Measurements from ENCODE around the gene OR2T6. TPM values are rescaled to one million over a fixed set of nuclear protein-coding genes. Genes with fewer than 3 reads are reported as not detected.

OR2T6 gene
- total RNA-seq: not detected

GRCh38 chr1:248375446-248375845 is at the start of gene OR2T6:
OR2T6 (plus strand) TSS chr1:248375746; CDS start chr1:248387609, 11,863 bp downstream.
- no peak for DNase-seq
- peaks cover 3% of the 10 kb centered on the region for H3K4me1 Mint-ChIP-seq
- CTCF ChIA-PET: no interaction called here
- H3K36me3 Mint-ChIP-seq (ENCODE audit: low read depth): no peaks in the 10 kb centered on the region
- no peak within 1 kb of the TSS for H3K4me3 Mint-ChIP-seq
- POLR2A ChIA-PET: no interaction called here
- H3K9me3 Mint-ChIP-seq: no peaks in the 10 kb centered on the region
- no peak within 1 kb of the TSS for H3K27ac Mint-ChIP-seq
- H3K27me3 Mint-ChIP-seq: no peaks in the 10 kb centered on the region

GRCh38 chr1:248343451-248343850 is 32.1 kb upstream of the OR2T6 start:
- Mint-ChIP-seq H3K4me1 (no peaks in the 10 kb centered on the region), H3K4me3 (no peak overlapping the region), H3K36me3 (ENCODE audit: low read depth) (no peaks in the 10 kb centered on the region), H3K27ac (no peak overlapping the region), H3K27me3 (no peaks in the 10 kb centered on the region), H3K9me3 (no peaks in the 10 kb centered on the region)
- CTCF ChIA-PET: no interaction called here
- POLR2A ChIA-PET: no interaction called here
- DNase-seq: no peak

- ChIA-PET CTCF (no interaction called here), POLR2A (no interaction called here)
- no peaks in the 10 kb centered on the region for H3K4me1 Mint-ChIP-seq
- DNase-seq: no peak
- H3K27ac Mint-ChIP-seq: no peak within 1 kb of the TSS
- H3K4me3 Mint-ChIP-seq: no peak within 1 kb of the TSS
- H3K36me3 Mint-ChIP-seq (ENCODE audit: low read depth): no peaks in the 10 kb centered on the region
- H3K9me3 Mint-ChIP-seq: no peaks in the 10 kb centered on the region
- no peaks in the 10 kb centered on the region for H3K27me3 Mint-ChIP-seq
Observed at GRCh38 chr1:248348475-248348874, 27.1 kb upstream of the OR2T6 start, which contains the start of gene OR14C36. OR14C36 (plus strand) TSS chr1:248348775; CDS start chr1:248348775, 0 bp downstream.

DNA sequence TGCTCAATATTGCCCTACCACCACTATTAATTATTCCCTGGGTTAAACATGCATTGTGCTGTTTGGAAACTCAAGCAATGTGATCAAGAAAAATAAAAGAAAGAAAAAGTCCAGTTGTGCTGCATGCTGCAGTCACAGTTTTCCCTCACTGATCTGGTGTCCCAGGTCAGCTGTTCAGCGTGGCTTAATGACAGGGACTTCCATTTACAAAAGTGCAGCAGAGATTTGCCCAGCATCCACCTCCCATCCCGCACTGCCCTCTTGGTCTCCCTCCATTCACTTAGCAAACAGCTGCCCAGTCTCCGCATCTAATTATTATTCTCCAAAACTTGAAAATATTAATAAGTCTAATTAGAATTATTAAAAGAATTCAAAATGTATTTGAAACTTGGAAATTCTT is 16.1 kb upstream of the OR2T6 start:
- Mint-ChIP-seq H3K4me1 (no peaks in the 10 kb centered on the region), H3K4me3 (no peak overlapping the region), H3K9me3 (no peaks in the 10 kb centered on the region), H3K27ac (no peak overlapping the region), H3K27me3 (no peaks in the 10 kb centered on the region), H3K36me3 (ENCODE audit: low read depth) (no peaks in the 10 kb centered on the region)
- no peak for DNase-seq
- ChIA-PET CTCF (no interaction called here), POLR2A (no interaction called here)

- Mint-ChIP-seq H3K27me3 (no peaks in the 10 kb centered on the region), H3K9me3 (no peaks in the 10 kb centered on the region), H3K27ac (no peak within 1 kb of the TSS), H3K4me1 (no peaks in the 10 kb centered on the region), H3K36me3 (ENCODE audit: low read depth) (no peaks in the 10 kb centered on the region), H3K4me3 (no peak within 1 kb of the TSS)
- POLR2A ChIA-PET: no interaction called here
- CTCF ChIA-PET: no interaction called here
- no peak for DNase-seq
Observed at GRCh38 chr1:248361121-248361715, 14.3 kb upstream of the OR2T6 start, which contains the start of gene OR2T4. OR2T4 (plus strand) TSS chr1:248361665; CDS start chr1:248361665, 0 bp downstream.

DNA sequence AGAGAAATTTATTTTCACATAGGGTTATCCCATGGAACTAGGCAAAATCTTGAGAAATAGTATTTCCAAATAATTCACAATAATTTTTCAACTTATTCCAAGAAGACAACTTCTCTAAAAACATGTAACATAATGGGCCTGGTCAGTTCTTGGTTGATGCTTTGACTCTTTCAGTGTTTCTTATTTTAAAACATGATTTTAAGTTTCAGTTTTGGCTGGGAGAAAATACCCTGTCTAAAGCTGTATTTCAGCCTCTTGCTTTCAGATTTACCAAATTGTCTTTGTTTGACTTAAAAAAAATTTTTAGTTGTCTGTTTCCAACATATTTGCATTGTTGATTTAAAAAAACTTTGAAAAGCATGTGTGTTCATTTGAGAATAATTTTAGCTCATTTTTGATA is 8.9 kb upstream of the OR2T6 start:
- no peaks in the 10 kb centered on the region for H3K36me3 Mint-ChIP-seq (ENCODE audit: low read depth)
- ChIA-PET CTCF (no interaction called here), POLR2A (no interaction called here)
- no peak overlapping the region for H3K4me3 Mint-ChIP-seq
- no peak overlapping the region for H3K27ac Mint-ChIP-seq
- no peak for DNase-seq
- no peaks in the 10 kb centered on the region for H3K9me3 Mint-ChIP-seq
- H3K27me3 Mint-ChIP-seq: no peaks in the 10 kb centered on the region
- H3K4me1 Mint-ChIP-seq: no peaks in the 10 kb centered on the region

GRCh38 chr1:248372394-248372793 is 3.2 kb upstream of the OR2T6 start:
- H3K4me3 Mint-ChIP-seq: no peak overlapping the region
- no peaks in the 10 kb centered on the region for H3K27me3 Mint-ChIP-seq
- H3K27ac Mint-ChIP-seq: no peak overlapping the region
- no peaks in the 10 kb centered on the region for H3K9me3 Mint-ChIP-seq
- no peaks in the 10 kb centered on the region for H3K36me3 Mint-ChIP-seq (ENCODE audit: low read depth)
- ChIA-PET CTCF (no interaction called here), POLR2A (no interaction called here)
- no peak for DNase-seq
- peaks cover 3% of the 10 kb centered on the region for H3K4me1 Mint-ChIP-seq

- Mint-ChIP-seq H3K4me3 (no peak overlapping the region), H3K27ac (no peak overlapping the region), H3K27me3 (no peaks in the 10 kb centered on the region), H3K4me1 (peaks cover 3% of the 10 kb centered on the region), H3K36me3 (ENCODE audit: low read depth) (no peaks in the 10 kb centered on the region), H3K9me3 (no peaks in the 10 kb centered on the region)
- DNase-seq: no peak
- CTCF ChIA-PET: no interaction called here
- POLR2A ChIA-PET: no interaction called here
Observed at GRCh38 chr1:248373761-248374160, 1.8 kb upstream of the OR2T6 start.

GRCh38 chr1:248376916-248377315 is 1.4 kb downstream of the OR2T6 start:
- H3K27me3 Mint-ChIP-seq: no peaks in the 10 kb centered on the region

GRCh38 chr1:248380854-248381253 is 5.3 kb downstream of the OR2T6 start:
- no peaks in the 10 kb centered on the region for H3K36me3 Mint-ChIP-seq (ENCODE audit: low read depth)
- no peak overlapping the region for H3K27ac Mint-ChIP-seq
- no peaks in the 10 kb centered on the region for H3K4me1 Mint-ChIP-seq
- H3K27me3 Mint-ChIP-seq: no peaks in the 10 kb centered on the region
- ChIA-PET POLR2A (no interaction called here), CTCF (no interaction called here)
- no peak for DNase-seq
- no peaks in the 10 kb centered on the region for H3K9me3 Mint-ChIP-seq
- no peak overlapping the region for H3K4me3 Mint-ChIP-seq

More at GRCh38 chr1:248376916-248377315, 1.4 kb downstream of the OR2T6 start:
- CTCF ChIA-PET: no interaction called here
- no peak overlapping the region for H3K27ac Mint-ChIP-seq
- POLR2A ChIA-PET: no interaction called here
- H3K4me1 Mint-ChIP-seq: peaks cover 3% of the 10 kb centered on the region
- DNase-seq: no peak
- H3K36me3 Mint-ChIP-seq (ENCODE audit: low read depth): no peaks in the 10 kb centered on the region
- no peak overlapping the region for H3K4me3 Mint-ChIP-seq
- H3K9me3 Mint-ChIP-seq: no peaks in the 10 kb centered on the region

DNA sequence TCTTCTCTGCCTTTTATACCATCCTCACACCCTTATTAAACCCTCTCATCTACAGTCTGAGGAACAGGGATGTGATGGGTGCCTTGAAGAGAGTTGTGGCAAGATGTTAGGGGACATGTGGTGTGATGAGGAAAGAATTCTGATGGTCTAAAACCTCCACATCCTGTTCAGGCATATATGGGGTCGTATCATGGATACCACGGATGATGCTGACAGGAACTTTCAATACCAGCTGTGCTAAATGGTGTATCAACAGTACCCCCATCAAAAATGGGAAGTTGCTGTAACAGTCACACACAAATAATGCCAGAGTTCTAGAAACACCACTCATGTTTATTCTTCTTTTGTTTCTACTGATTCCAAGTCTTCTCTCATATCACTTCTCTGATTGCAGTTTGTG is 12.9 kb downstream of the OR2T6 start:
- Mint-ChIP-seq H3K27me3 (no peaks in the 10 kb centered on the region), H3K9me3 (no peaks in the 10 kb centered on the region), H3K36me3 (ENCODE audit: low read depth) (no peaks in the 10 kb centered on the region), H3K4me3 (no peak overlapping the region), H3K4me1 (no peaks in the 10 kb centered on the region), H3K27ac (no peak overlapping the region)
- POLR2A ChIA-PET: no interaction called here
- CTCF ChIA-PET: no interaction called here
- no peak for DNase-seq

- H3K4me3 Mint-ChIP-seq: no peak overlapping the region
- no peak overlapping the region for H3K27ac Mint-ChIP-seq
- H3K4me1 Mint-ChIP-seq: no peaks in the 10 kb centered on the region
- CTCF ChIA-PET: no interaction called here
- DNase-seq: no peak
- H3K36me3 Mint-ChIP-seq (ENCODE audit: low read depth): no peaks in the 10 kb centered on the region
- POLR2A ChIA-PET: no interaction called here
- H3K27me3 Mint-ChIP-seq: peaks cover 5% of the 10 kb centered on the region
- no peaks in the 10 kb centered on the region for H3K9me3 Mint-ChIP-seq
Observed at GRCh38 chr1:248393050-248393449, 17.5 kb downstream of the OR2T6 start.

- Mint-ChIP-seq H3K4me3 (no peak within 1 kb of the TSS), H3K27me3 (no peaks in the 10 kb centered on the region), H3K4me1 (peaks cover 12% of the 10 kb centered on the region), H3K36me3 (ENCODE audit: low read depth) (no peaks in the 10 kb centered on the region), H3K9me3 (no peaks in the 10 kb centered on the region), H3K27ac (no peak within 1 kb of the TSS)
- no peak for DNase-seq
- CTCF ChIA-PET: no interaction called here
- POLR2A ChIA-PET: no interaction called here
Observed at GRCh38 chr1:248402748-248403147, 27.2 kb downstream of the OR2T6 start, which contains the start of gene OR2T1. OR2T1 (plus strand) TSS chr1:248403048; CDS start chr1:248406148, 3,100 bp downstream.

GRCh38 chr1:248404024-248404423 is 28.5 kb downstream of the OR2T6 start:
- POLR2A ChIA-PET: no interaction called here
- H3K4me1 Mint-ChIP-seq: peaks cover 12% of the 10 kb centered on the region
- no peak for DNase-seq
- H3K27ac Mint-ChIP-seq: no peak overlapping the region
- CTCF ChIA-PET: interaction anchor here (0.7 kb wide), 2 partner anchors 381 to 1024 kb away, joined by 3 read pairs; no protein-coding TSS in a partner anchor
- no peaks in the 10 kb centered on the region for H3K36me3 Mint-ChIP-seq (ENCODE audit: low read depth)
- H3K27me3 Mint-ChIP-seq: no peaks in the 10 kb centered on the region
- no peaks in the 10 kb centered on the region for H3K9me3 Mint-ChIP-seq
- no peak overlapping the region for H3K4me3 Mint-ChIP-seq

Data from activated CD4-positive, alpha-beta T cell treated with anti-CD3 and anti-CD28 coated beads, Interleukin-2, amount 10 ng/mL, durations not matched to agents 7 days and 5 days (primary cell).